DMS114 treated with DMSO at 0.1 percent for 48 hours (cell line): ENCODE results near the gene CNTNAP2.
"Not testable (repeated sequence)": the region's sequence is repeated elsewhere in the genome, so short reads cannot be mapped to it uniquely, and the experiment has no call there.

ENCODE experiments used
- DNase-seq: peaks from one replicate; lab custom pipeline; 2025; ENCODE audit not compliant: unreplicated experiment; lab: John Stamatoyannopoulos, UW

CNTNAP2 gene

DNA sequence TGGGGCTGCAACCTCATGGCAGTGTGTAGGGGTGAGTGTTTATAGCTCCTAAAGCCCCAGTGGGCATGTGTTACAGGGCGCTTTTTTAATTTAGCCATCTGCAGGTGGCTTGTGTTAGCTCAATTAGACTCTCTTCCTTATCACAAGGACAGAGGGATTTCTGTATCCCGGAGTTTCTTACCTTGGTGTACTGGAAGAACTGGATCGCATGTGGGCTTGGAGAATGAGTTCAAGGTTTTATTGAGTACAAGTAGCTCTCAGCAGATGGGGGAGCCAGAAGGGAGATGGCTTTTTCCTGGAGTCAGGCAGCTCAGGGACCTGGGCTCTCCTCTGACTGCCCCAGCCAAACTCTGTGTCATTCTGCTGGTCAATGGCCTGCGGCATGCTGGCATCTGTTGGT is 2320.4 kb downstream of the CNTNAP2 start:
- no peak for DNase-seq

DNA sequence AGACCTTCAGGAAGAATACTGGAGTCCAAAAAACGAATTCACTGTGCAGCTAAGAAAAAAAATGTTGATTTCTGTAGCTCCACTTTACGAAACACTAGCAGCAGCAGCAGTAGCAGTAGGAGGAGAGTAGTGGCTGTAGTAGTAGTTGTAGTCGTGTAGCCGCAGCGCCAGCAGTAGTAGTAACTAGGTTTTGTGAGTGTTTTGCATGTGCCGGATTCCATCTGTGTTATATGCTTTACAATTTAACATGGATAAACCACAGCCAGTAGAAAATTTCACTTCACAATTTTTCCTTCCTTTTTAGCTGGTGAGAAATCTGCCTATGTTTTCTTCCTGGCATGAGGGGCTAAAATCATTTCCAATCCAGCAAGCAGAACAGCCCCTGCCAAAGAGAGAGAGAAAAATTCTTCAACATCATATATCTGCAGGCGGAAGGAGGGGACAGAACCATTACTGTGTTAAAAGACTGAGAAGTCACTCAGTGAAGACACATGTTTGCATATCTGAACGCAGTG is 2325.6 kb downstream of the CNTNAP2 start:
- no peak for DNase-seq

DNA sequence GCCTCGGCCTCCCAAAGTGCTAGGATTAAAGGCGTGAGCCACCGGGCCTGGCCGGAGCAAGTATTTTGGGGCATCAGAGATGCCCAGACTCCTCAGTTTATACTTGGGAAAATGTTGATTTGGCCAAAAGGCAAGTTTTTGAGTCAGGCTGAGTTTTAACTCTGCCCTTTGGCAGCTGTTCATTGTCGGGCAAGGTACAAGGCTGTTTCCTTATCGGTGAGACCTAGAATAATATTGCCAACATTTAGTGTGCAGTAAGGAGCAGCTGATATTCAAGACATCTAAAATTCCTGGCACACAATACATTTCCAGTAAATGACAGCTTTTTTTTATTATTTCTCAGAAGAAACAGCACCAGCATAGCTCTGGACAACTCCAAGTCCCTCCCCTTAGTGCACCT is 2326.3 kb downstream of the CNTNAP2 start:
- DNase-seq = no peak

DNA sequence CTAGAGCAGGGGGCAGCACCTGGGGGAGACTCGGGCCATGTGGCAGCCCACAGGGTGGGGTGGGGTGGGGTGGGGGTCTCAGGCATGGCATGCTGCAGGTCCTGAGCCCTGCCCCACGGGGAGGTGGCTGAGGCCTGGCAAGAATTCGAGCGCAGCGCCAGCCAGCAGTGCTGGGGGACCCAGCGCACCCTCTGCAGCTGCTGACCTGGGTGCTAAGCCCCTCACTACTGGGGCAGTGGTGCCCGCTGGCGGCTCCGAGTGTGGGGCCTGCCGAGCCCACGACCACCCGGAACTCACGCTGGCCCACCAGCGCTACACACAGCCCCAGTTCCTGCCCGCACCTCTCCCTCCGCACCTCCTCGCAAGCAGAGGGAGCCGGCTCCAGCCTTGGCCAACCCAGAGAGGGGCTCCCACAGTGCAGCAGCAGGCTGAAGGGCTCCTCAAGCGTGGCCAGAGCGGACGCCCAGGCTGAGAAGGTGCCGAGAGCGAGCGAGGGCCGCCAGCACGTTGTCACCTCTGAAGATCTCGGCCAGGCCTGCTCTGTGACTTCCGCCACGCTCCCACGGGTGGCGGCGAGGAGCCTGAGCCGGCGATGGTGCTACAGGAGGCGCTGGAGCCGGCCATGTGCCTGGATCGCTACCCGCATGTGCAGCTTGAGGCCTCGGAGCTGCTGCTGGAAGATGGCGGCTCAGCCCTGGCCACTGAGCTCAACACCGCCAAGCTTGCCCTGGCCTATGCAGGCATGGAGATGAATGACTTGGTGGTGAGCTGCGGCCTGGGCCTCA is 2328.9 kb downstream of the CNTNAP2 start:
- DNase-seq = no peak

DNA sequence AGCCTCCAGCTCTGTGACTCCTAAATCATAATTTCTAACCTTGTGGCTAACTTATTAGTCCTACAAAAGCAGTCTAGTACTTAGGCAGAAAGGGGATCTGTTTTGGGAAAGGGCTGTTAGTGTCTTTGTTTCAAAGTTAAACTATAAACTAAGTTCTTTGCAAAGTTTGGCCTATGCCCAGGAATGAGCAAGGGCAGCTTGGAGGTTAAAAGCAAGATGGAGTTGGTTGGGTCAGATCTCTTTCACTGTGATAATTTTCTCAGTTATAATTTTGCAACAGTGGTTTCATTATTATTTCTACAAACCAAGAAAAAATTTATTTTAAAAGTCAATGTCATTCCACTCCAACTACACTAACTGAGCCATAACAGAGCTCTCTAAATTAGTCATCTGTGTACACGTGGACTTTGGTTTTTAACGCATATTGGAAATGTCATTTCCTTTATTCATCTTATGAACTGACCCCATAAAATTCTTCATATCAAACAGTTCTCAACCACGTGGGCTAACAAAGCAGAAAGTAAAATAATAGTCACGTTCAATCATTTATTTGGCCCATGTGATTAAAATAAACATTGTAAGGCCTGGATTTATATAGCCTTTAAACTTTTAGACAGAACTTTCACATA is 2330.7 kb downstream of the CNTNAP2 start:
- DNase-seq = no peak

DNA sequence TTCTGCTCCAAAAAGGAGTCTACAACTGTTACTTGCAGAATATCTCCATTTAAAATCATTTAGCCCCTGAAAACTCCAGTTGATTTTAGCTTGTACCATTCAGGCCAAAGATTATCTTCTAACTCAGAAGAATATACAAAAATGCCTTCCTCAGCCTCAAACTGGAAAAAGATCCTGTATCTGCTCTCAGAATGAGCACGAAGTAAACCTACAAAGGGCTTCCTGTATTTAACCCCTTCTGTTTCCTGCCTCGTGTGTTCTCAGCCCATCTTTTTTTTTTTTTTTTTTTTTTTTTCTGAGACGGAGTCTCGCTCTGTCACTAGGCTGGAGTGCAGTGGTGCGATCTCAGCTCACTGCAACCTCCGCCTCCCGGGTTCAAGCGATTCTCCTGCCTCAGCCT is 2334.9 kb downstream of the CNTNAP2 start:
- DNase-seq = not testable (repeated sequence)

DNA sequence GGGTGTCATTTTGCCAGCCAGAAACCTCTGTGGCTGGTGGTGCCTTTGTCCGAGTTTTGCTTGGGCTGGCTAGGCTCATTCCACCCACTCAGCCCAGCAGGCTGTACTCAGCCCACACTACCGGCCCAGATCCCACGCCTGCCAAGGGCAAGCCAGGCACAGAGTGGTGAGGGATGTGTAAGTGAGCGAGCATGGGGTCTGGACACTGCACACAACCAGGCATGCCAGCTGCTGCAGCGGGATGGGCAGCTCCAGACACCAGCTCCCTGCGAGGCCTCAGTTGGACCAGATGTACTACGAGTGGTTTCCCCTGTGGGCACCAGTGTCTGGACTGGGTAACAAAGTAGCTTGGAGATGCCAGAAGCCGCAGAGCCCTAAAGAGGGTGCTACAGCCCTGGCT is 2339.8 kb downstream of the CNTNAP2 start:
- no peak for DNase-seq

DNA sequence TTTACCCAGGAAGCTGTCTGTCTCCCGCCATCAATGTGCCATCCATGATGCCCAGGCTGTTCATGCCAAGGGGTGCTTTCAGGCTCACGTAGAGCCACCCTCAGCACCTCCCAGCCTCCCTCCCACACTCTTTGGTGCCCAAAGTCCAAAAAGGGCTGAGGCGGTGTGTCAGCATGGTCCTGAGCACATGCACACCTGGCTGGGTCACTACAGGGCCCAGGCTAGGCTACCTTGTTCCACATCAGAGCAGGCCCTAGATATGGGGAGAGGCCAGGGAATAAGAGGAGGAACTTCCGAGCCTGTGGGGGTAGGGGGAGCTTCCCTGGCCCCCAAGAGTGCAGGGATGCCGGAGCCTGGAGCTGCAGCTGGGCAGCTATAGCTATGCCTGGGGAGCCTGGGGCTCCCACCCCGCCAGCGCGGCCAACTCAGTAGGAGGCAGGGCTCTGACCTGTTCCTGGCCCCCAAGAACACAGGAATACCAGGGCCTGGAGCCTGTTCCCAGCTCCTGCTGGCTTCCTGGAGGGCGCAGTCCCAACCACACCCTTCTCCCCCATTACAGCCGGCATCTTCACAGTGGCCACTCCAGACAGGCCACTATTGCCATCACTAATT is 2340.8 kb downstream of the CNTNAP2 start:
- no peak for DNase-seq

DNA sequence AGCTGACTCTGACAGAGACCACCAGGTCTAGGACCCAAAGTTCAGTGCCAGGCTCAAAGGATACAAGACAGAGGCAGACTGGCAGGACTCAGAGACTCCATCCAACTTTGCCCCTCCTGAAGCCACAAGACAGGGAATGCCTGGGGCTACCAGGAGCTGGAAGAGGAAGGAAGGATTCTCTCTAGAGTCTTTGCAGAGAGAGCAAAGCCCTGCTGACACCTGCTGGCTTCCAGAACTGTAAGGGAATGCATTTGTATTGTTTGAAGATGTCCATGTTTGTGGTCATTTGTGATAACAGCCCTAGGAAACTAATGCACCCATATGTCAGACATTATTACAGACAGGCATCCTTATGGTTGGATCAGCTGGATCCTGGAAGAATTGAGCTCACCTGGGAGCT is 2341.7 kb downstream of the CNTNAP2 start:
- DNase-seq = no peak

DNA sequence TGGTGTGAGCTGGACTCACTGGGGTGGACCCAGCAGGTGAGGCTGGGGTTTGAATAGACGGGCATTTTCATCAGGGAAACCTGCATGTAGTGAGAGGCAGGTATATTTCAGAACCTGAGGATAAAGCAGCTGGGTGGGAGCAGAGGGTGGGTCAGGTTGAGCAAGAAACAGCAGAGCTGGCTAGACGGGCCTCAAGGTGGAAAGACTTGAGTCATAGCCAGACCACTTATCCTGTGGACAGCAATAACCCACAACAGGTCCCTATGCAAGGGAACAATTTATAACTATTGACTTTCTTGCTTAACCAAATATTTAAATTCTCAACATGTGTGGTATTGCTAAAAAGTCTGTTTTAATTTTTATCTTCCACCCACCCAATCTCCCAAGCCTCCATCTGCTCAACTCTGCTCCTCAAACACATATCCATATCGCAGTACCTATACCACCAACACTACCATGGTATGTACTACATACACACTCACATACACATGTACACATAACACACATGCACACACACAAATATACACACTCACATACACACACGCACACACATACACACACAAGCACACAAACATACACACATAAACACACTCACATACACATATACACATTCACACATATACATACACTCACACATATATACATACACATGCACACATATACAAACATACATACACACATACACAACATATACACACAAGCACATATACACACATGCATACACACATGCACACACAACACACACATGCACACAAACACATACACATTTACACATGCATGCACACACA is 2345.0 kb downstream of the CNTNAP2 start:
- DNase-seq = no peak

DNA sequence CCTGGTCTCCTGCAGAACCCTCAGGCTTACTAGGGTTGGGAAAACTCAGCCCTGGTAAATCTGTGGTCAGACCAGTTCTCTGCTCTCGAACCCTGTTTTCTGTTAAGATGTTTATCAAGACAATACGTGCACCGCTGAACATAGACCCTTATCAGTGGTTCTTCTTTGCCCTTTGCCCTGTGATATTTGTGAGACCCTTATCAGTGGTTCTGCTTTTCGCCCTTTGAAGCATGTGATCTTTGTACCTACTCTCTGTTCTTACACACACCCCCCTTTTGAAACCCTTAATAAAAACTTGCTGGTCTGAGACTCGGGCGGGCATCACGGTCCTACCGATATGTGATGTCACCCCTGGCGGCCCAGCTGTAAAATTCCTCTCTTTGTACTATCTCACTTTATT is 2346.2 kb downstream of the CNTNAP2 start:
- not testable (repeated sequence) for DNase-seq

DNA sequence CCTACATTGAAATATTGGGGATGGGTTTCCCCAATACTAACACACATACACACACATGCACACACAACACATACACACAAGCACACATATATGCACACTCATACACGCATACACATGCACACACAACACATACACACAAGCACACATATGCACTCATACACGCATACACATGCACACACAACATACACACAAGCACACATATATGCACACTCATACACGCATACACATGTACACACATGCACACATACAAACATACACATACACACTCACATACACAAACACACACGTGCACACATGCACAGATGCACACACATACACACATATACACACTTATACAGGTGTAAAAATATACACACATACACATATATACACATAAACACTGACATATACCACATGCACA is 2346.6 kb downstream of the CNTNAP2 start:
- no peak for DNase-seq

DNA sequence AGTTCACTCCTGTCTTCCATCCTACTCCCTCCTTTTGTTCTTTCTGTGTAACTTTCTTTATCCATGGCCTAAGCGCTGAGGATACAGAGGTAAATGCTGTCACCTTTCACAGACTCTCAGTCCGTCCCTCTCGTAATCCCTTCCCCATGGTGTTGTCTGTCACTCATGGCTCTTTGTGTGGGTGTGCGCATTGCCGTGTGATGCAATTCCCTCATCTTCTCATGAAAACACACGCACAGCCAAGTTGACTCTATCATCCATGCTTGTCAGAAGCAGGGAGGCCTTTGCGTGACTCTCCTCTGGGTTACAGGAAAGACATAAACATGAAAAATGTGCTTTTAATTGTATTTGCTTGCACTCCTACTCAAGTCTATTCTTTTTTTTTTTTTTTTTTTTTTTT is 2348.3 kb downstream of the CNTNAP2 start:
- DNase-seq = no peak

DNA sequence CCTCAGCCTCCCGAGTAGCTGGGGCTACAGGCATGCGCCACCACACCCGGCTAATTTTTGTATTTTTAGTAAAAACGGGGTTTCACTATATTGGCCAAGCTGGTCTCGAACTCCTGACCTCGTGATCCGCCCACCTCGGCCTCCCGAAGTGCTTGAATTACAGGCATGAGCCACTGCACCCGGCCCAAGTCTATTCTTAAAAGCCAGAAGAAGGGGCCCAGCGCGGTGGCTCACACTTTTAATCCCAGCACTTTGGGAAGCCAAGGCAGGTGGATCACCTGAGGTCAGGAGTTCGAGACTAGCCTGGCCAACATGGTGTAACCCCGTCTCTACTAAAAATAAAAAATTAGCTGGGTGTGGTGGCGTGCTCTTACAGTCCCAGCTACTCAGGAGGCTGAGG is 2348.8 kb downstream of the CNTNAP2 start:
- DNase-seq = not testable (repeated sequence)

DNA sequence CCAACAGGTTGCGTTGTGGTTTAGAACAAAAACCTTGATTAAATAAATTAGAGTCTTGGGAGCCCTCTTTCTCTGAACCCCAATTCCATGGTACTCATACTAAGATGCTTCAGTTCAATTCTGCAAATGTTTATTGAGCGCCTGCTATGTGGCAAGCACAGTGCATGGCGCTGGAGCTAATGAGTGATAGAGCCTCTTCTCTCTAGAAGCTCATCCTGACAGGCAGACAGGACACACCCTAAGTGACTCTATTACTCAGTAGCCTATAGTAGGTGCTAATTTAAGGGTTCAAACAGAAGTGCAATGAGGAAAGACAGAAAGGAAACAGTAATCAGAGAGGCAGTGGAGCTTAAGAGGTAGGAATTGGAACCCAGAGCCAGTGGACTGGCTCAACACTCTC is 2349.5 kb downstream of the CNTNAP2 start:
- DNase-seq = no peak

DNA sequence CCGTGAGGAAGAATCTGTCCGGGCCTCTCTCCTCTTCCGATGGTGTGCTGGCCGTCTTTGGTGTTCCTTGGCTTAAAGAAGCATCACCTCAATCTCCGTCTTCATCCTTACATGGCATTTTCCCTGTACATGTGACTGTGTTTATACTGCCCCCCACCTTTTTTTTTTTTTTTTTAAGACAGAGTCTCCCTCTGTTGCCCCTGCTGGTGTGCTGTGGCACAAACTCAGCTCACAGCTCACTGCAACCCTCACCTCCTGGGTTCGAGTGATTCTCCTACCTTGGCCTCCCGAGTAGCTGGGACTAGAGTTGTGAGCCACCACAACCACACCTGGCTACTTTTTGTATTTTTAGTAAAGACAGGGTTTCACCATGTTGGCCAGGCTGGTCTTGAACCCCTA is 2352.1 kb downstream of the CNTNAP2 start:
- no peak for DNase-seq
